ENCODE data around the gene ASXL1.
A peak's percentile ranks its signal among the peaks of the same experiment; 100 is the strongest.

ASXL1 gene

DNA sequence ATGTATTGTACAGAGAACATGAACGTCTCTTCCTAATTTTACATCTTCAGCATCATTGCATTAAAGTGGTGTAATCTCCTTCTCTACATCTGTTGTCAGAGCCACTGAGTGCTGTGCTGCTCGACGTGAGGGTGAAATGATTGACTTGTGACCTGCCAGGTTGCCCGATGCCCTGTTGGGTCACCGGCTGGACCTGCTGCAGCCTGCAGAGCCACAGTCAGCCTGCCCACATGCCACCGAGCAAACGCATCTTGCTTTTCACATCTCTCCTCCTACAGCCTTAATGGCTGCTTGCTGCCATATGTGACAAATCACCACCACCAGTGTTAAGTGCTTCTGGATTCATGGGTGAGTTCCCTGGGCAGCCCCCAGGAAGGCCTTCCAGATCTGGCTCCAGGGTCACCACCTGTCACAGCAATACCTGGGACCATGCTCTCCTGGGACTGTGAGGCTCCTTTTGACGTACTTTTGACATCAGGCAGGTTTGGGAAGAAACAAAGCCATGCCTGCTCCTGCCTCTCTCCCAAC is 80.3 kb downstream of the ASXL1 start:
- H3K27me3 ChIP-seq (replicated peaks) = no peaks in the 10 kb centered on the region
- no peak overlapping the region for H3K27ac ChIP-seq
- no peak for DNase-seq
- TF ChIP-seq, protein P1, sequence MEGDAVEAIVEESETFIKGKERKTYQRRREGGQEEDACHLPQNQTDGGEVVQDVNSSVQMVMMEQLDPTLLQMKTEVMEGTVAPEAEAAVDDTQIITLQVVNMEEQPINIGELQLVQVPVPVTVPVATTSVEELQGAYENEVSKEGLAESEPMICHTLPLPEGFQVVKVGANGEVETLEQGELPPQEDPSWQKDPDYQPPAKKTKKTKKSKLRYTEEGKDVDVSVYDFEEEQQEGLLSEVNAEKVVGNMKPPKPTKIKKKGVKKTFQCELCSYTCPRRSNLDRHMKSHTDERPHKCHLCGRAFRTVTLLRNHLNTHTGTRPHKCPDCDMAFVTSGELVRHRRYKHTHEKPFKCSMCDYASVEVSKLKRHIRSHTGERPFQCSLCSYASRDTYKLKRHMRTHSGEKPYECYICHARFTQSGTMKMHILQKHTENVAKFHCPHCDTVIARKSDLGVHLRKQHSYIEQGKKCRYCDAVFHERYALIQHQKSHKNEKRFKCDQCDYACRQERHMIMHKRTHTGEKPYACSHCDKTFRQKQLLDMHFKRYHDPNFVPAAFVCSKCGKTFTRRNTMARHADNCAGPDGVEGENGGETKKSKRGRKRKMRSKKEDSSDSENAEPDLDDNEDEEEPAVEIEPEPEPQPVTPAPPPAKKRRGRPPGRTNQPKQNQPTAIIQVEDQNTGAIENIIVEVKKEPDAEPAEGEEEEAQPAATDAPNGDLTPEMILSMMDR (IDR thresholded peaks at IDR 0.05; ENCODE audit: low read depth, low read length, missing control alignments) = no peak
- H3K4me3 ChIP-seq (ENCODE audit: low read depth, low read length) = no peak overlapping the region
- H3K36me3 ChIP-seq (replicated peaks) = peaks cover 77% of the 10 kb centered on the region
- in situ Hi-C loops (cut with HindIII; ENCODE audit: low pct_ligation_motif_present, low sequenced_read_pairs) = no loop called here

DNA sequence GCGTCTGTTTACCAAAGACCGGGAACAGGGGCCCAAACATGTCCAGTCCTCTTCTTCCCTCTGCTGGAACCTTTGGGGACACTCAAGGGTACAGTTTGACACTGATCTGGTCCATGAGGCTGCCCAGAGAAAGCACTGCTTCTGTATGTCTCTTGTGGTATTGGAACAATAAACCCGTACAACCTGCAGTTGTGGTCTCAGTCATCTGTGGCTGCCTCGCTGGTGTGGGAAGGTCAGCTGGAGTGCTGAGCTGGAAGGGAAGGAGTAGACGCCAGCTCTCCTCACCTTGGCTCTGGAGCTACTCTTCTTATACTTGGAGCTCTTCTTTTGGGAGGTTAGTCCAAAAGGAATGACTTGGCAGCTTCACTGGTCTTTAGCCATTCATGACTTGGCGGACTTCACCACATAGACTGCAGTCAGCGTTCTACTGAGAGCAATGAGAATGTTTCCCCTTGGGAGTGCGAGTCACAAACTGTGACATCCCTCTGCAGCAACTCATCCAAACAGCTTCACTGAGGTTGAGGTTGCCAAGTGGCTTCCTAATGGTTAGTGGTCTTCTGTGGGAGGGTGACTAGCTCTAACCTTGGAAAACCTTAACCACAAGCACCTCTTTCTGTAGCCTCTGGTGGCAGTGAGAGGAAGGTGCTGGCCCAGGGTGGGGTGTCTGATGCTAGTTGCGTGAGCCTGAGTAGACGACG is 81.2 kb downstream of the ASXL1 start:
- no peak overlapping the region for H3K4me3 ChIP-seq (ENCODE audit: low read depth, low read length)
- in situ Hi-C loops (cut with HindIII; ENCODE audit: low pct_ligation_motif_present, low sequenced_read_pairs) = no loop called here
- DNase-seq = peak; percentile 75
- H3K36me3 ChIP-seq (replicated peaks) = peaks cover 73% of the 10 kb centered on the region
- TF ChIP-seq, protein P1 (IDR thresholded peaks at IDR 0.05; ENCODE audit: low read depth, low read length, missing control alignments) = peak; percentile 39
- H3K27me3 ChIP-seq (replicated peaks) = no peaks in the 10 kb centered on the region
- H3K27ac ChIP-seq = peak overlapping the region; percentile 15

DNA sequence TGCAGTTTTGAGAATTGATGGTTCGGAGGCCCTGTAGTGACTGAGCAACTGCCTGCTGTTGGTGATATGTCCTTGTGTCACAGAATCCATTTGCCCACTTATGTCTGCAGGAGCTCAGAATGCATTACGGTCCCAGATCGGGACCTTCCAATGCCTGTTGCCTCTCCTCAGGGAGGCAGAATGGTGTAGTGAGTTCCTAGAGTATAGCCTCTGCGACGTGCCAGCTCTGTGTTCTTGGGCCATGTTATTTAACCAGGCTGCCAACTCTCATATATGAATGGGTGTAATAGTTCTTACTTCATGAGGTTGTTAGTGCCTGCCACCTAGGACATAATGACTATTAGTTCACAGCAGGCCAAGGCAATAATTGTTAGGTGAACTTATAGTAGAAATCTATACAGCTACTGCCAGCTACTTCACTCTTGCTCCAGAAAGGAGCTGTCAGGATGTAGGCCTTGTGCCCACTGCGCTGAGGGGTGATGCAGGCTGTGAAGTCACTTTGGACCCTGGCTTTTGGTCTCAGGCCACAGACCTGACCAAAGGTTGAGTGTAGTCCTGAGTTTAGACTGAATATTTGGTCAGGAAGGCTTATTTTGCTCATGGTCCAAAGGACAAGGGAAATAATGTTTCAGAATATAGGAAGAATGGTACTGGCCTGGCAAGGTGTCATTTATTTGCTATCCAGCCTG is 82.1 kb downstream of the ASXL1 start:
- no peak overlapping the region for H3K4me3 ChIP-seq (ENCODE audit: low read depth, low read length)
- in situ Hi-C loops (cut with HindIII; ENCODE audit: low pct_ligation_motif_present, low sequenced_read_pairs) = no loop called here
- H3K27ac ChIP-seq = no peak overlapping the region
- DNase-seq = no peak
- H3K36me3 ChIP-seq (replicated peaks) = peaks cover 72% of the 10 kb centered on the region
- no peaks in the 10 kb centered on the region for H3K27me3 ChIP-seq (replicated peaks)
- TF ChIP-seq, protein P1 (IDR thresholded peaks at IDR 0.05; ENCODE audit: low read depth, low read length, missing control alignments) = no peak

DNA sequence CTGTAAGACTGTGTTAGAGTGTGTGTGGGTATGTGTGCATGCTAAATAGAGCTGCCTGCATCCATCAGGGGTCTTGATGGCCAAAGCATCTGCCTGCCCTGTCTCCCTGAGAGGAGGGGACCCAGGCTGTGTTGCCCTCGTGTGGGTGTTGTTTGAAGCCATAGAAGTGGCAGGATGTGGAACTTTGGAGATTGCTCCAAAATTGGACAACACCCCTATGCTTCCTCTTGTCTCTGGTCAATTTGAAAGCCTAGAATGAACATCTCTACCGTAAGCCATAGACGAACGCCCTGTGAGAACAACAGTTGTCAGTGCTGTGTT is 82.6 kb downstream of the ASXL1 start:
- Histone ChIP-seq H3K27me3 (replicated peaks) (no peaks in the 10 kb centered on the region), H3K36me3 (replicated peaks) (peaks cover 72% of the 10 kb centered on the region), H3K4me3 (ENCODE audit: low read depth, low read length) (no peak overlapping the region), H3K27ac (no peak overlapping the region)
- in situ Hi-C loops (cut with HindIII; ENCODE audit: low pct_ligation_motif_present, low sequenced_read_pairs) = no loop called here
- TF ChIP-seq, protein P1 (IDR thresholded peaks at IDR 0.05; ENCODE audit: low read depth, low read length, missing control alignments) = no peak
- no peak for DNase-seq

DNA sequence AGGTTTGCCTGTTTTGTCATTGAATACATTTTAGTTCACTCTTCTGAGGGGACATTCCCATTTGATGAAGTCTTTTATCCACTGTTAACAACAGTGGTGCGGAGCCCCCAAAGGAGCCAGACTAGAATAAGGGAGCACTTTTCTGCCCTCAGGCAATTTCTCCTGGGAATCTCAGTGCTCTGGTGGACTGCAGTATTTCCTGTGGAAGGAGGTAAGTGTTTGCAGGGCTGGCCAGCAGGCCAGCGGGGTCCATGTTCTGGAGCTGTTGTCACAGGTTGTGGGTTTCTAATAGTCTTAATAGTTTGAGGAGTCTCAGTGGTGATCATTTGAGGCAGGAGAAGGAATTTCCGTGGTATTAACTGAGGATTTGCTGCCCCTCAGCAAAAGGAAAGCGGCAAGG is 83.5 kb downstream of the ASXL1 start:
- Histone ChIP-seq H3K27me3 (replicated peaks) (no peaks in the 10 kb centered on the region), H3K36me3 (replicated peaks) (peaks cover 72% of the 10 kb centered on the region), H3K27ac (no peak overlapping the region), H3K4me3 (ENCODE audit: low read depth, low read length) (no peak overlapping the region)
- no peak for DNase-seq
- TF ChIP-seq, protein P1 (IDR thresholded peaks at IDR 0.05; ENCODE audit: low read depth, low read length, missing control alignments) = no peak
- in situ Hi-C loops (cut with HindIII; ENCODE audit: low pct_ligation_motif_present, low sequenced_read_pairs) = no loop called here
